AG10803 (cell line): ENCODE measurements around the gene PIM1.

Source experiments
- DNase-seq: peaks from one replicate; pipeline ENCODE4 v3.0.0; 2010; ENCODE audit warnings: low read depth
- H3K4me3 ChIP-seq: 2 replicates; pipeline ENCODE4 v1.5.1; 2011; ENCODE audit warnings: mild to moderate bottlenecking, low read length, control low read depth
- CTCF ChIP-seq: conservative IDR thresholded peaks from 2 replicates; pipeline ENCODE4 v1.5.1; 2011; ENCODE audit warnings: mild to moderate bottlenecking, low read length, control low read depth, inconsistent platforms

The PIM1 gene

DNA sequence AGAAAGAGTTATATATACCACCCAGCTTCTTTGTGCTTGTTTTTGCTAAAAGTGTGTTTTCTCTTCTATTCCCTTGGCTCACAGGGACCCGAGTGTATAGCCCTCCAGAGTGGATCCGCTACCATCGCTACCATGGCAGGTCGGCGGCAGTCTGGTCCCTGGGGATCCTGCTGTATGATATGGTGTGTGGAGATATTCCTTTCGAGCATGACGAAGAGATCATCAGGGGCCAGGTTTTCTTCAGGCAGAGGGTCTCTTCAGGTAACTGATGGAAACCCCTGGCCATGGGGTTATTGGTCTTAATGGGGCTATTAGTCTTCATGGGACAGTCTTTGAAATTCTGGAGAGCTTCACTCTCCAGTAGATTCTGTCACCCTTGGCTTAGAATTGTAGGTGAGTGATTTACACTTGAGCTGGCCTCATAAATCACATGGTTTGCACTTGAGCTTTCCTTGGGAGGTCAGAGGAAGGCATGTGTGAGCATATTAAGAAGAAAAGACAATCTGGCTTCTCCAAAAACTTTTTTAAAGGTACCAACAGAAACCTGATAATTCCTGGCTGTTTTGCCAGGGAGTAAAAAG is 3.0 kb downstream of the PIM1 start:
- no peak for TF ChIP-seq CTCF
- DNase-seq = no peak
- peak overlapping the region; percentile 92 for H3K4me3 ChIP-seq

GRCh38 chr6:37173493-37174195 is 3.7 kb downstream of the PIM1 start:
- DNase-seq = no peak
- no peak overlapping the region for H3K4me3 ChIP-seq
- TF ChIP-seq CTCF = no peak

GRCh38 chr6:37174196-37174514 is 4.2 kb downstream of the PIM1 start:
- H3K4me3 ChIP-seq = no peak overlapping the region
- no peak for DNase-seq
- TF ChIP-seq CTCF = no peak

DNA sequence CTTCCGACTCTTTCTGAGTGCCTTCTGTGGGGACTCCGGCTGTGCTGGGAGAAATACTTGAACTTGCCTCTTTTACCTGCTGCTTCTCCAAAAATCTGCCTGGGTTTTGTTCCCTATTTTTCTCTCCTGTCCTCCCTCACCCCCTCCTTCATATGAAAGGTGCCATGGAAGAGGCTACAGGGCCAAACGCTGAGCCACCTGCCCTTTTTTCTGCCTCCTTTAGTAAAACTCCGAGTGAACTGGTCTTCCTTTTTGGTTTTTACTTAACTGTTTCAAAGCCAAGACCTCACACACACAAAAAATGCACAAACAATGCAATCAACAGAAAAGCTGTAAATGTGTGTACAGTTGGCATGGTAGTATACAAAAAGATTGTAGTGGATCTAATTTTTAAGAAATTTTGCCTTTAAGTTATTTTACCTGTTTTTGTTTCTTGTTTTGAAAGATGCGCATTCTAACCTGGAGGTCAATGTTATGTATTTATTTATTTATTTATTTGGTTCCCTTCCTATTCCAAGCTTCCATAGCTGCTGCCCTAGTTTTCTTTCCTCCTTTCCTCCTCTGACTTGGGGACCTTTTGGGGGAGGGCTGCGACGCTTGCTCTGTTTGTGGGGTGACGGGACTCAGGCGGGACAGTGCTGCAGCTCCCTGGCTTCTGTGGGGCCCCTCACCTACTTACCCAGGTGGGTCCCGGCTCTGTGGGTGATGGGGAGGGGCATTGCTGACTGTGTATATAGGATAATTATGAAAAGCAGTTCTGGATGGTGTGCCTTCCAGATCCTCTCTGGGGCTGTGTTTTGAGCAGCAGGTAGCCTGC is 4.8 kb downstream of the PIM1 start:
- H3K4me3 ChIP-seq = no peak overlapping the region
- no peak for DNase-seq

DNA sequence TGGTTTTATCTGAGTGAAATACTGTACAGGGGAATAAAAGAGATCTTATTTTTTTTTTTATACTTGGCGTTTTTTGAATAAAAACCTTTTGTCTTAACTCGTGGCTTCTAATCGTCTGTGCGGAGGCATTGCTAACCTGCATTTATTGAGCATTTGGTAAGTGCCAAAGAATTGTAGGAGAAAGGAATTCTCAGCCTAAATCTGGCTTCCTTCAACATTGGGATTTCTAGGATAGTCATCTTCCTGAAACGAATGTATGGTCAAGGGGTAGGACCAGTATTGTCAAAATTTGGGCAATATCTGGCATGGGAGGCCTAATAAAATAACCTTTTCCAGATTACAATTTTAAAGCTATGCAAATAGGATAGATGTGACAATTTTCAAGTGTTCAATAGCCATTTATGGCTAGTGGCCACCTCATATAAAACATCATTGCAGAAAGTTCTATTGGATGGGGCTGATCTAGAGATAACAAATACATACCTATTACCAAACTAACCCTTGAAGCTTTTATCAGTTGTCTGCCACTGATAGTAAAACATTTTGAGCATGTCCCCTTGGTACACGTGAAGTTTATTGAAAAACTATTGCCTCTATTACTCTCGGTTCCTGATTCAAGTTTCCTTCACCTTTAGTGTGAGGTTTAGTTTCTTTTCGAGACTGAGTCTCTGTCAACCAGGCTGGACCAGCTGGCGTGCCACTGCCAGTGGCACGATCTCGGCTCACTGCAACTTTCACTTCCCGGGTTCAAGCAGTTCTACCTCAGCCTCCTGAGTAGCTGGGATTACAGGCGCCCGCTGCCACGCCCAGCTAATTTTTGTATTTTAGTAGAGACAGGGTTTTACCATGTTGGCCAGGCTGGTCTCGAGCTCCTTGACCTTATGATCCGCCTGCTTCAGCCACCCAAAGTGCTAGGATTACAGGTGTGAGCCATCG is 5.6 kb downstream of the PIM1 start:
- no peak for DNase-seq
- TF ChIP-seq CTCF = no peak
- H3K4me3 ChIP-seq = no peak overlapping the region

More for the DNA sequence above, 4.8 kb downstream of the PIM1 start:
- no peak for TF ChIP-seq CTCF

DNA sequence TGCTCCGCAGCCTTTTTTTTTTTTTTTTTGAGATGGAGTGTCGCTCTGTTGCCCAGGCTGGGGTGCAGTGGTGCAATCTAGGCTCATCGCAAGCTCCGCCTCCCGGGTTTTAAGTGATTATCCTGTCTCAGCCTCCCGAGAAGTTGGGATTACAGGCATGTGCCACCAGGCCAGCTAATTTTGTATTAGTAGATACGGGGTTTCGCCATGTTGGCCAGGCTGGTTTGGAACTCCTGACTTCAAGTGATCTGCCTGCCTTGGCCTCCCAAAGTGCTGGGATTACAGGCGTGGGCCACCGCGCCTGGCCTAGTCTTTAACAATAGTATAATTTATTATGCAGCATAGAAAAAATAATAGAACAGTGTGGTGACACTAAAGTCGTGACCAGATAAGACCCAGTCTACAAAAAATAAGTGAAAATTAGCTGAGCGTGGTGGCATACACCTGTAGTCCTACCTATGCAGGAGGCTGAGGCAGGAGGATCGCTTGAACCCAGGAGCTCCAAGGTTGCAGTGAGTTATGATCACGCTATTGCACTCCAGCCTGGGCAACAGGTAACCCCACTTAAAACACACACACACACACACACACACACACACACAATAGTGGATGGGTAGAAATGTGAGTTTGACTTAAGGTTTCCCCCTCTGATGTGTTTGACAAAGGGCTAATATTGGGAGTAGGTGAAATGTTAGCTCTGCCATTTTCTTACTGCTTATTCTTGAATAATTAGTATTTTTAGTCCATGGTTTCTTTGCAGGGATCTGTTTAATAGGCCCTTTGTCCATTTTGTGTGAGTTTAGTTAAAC is 6.5 kb downstream of the PIM1 start:
- no peak for TF ChIP-seq CTCF
- no peak for DNase-seq
- no peak overlapping the region for H3K4me3 ChIP-seq
